ENCODE results near the gene SLC27A2. TPM values are rescaled to one million over a fixed set of nuclear protein-coding genes. Genes with fewer than 3 reads are reported as not detected.
"Not testable (repeated sequence)": the region's sequence is repeated elsewhere in the genome, so short reads cannot be mapped to it uniquely, and the experiment has no call there.

SLC27A2 gene
- total RNA-seq, 1 donor from 2014 or later, result 7.8 TPM

GRCh38 chr15:50150349-50150748 lies 31.6 kb upstream of the SLC27A2 start:
- Histone ChIP-seq H3K4me3 (ENCODE audit: low read depth, low read length) (no peak overlapping the region), H3K27me3 (ENCODE audit: control insufficient read depth, insufficient read depth, low read length) (no peaks in the 10 kb centered on the region), H3K36me3 (ENCODE audit: control insufficient read depth, insufficient read depth, low read length) (no peaks in the 10 kb centered on the region)
- no peak for DNase-seq (ENCODE audit: low read depth)
- TF ChIP-seq CTCF (IDR thresholded peaks at IDR 0.05; ENCODE audit: insufficient read depth, low read length, poor library complexity, severe bottlenecking), result no peak

GRCh38 chr15:50150851-50151250 lies 31.1 kb upstream of the SLC27A2 start:
- no peak for TF ChIP-seq CTCF (IDR thresholded peaks at IDR 0.05; ENCODE audit: insufficient read depth, low read length, poor library complexity, severe bottlenecking)
- Histone ChIP-seq H3K27me3 (ENCODE audit: control insufficient read depth, insufficient read depth, low read length) (no peaks in the 10 kb centered on the region), H3K36me3 (ENCODE audit: control insufficient read depth, insufficient read depth, low read length) (no peaks in the 10 kb centered on the region), H3K4me3 (ENCODE audit: low read depth, low read length) (no peak overlapping the region)
- no peak for DNase-seq (ENCODE audit: low read depth)

- no peak for TF ChIP-seq CTCF (IDR thresholded peaks at IDR 0.05; ENCODE audit: insufficient read depth, low read length, poor library complexity, severe bottlenecking)
- Histone ChIP-seq H3K36me3 (ENCODE audit: control insufficient read depth, insufficient read depth, low read length) (no peaks in the 10 kb centered on the region), H3K27me3 (ENCODE audit: control insufficient read depth, insufficient read depth, low read length) (no peaks in the 10 kb centered on the region), H3K4me3 (ENCODE audit: low read depth, low read length) (no peak overlapping the region)
- no peak for DNase-seq (ENCODE audit: low read depth)
Observed at GRCh38 chr15:50151476-50151875, 30.5 kb upstream of the SLC27A2 start.

- H3K4me3 ChIP-seq (ENCODE audit: low read depth, low read length); H3K27me3 ChIP-seq (ENCODE audit: control insufficient read depth, insufficient read depth, low read length); H3K36me3 ChIP-seq (ENCODE audit: control insufficient read depth, insufficient read depth, low read length); DNase-seq (ENCODE audit: low read depth): not testable (repeated sequence)
Observed at GRCh38 chr15:50158236-50158635, 23.8 kb upstream of the SLC27A2 start.

- TF ChIP-seq CTCF (IDR thresholded peaks at IDR 0.05; ENCODE audit: insufficient read depth, low read length, poor library complexity, severe bottlenecking), result no peak
- no peaks in the 10 kb centered on the region for H3K36me3 ChIP-seq (ENCODE audit: control insufficient read depth, insufficient read depth, low read length)
- H3K4me3 ChIP-seq (ENCODE audit: low read depth, low read length), result no peak overlapping the region
- no peaks in the 10 kb centered on the region for H3K27me3 ChIP-seq (ENCODE audit: control insufficient read depth, insufficient read depth, low read length)
- no peak for DNase-seq (ENCODE audit: low read depth)
Observed at GRCh38 chr15:50162969-50163718, 18.9 kb upstream of the SLC27A2 start.

GRCh38 chr15:50163719-50164410 lies 18.1 kb upstream of the SLC27A2 start:
- TF ChIP-seq CTCF (IDR thresholded peaks at IDR 0.05; ENCODE audit: insufficient read depth, low read length, poor library complexity, severe bottlenecking), result no peak
- no peaks in the 10 kb centered on the region for H3K36me3 ChIP-seq (ENCODE audit: control insufficient read depth, insufficient read depth, low read length)
- H3K27me3 ChIP-seq (ENCODE audit: control insufficient read depth, insufficient read depth, low read length), result no peaks in the 10 kb centered on the region
- H3K4me3 ChIP-seq (ENCODE audit: low read depth, low read length), result no peak overlapping the region
- no peak for DNase-seq (ENCODE audit: low read depth)
